PC-9 (cell line): ENCODE measurements around the gene CDH13. TPM values are rescaled to one million over a fixed set of nuclear protein-coding genes. Genes with fewer than 3 reads are reported as not detected.

ENCODE experiments used
- BruUV-seq: library from RNA; stranded (reverse); fragments of 400-500 nt; replicated peaks from 2 replicates; lab custom pipeline; 2021; lab: Mats Ljungman, UMichigan
- CTCF ChIA-PET: fragments of 300-600 bp; sonication (Branson Sonifier 250); formaldehyde crosslinking; loops from one replicate; lab custom pipeline; 2022; ENCODE audit warnings: antibody characterized with exemption; lab: Charles Lee
- POLR2A ChIA-PET: fragments of 300-600 bp; sonication (Branson Sonifier 250); formaldehyde crosslinking; loops from one replicate; lab custom pipeline; 2022; ENCODE audit warnings: antibody characterized with exemption; ENCODE audit not compliant: unreplicated experiment; lab: Charles Lee
- DNase-seq, 2 experiments: peaks; one replicate each; pipeline versions ENCODE4 v3.0.0 to v3.0.0-alpha.2; 2015 to 2022; ENCODE audit warnings: mixed read lengths in 1 of 2
- H2AFZ ChIP-seq: fragments of 200-600 bp; sonication (generic); 2 replicates; pipeline ENCODE4 v1.8.1; 2017; ENCODE audit warnings: antibody characterized with exemption
- H3F3A ChIP-seq: fragments of 200-600 bp; sonication (generic); 2 replicates; pipeline ENCODE4 v1.8.1; 2017; ENCODE audit warnings: antibody characterized with exemption, mild to moderate bottlenecking, low read depth; ENCODE audit not compliant: insufficient read depth
- H3K27ac ChIP-seq: fragments of 200-600 bp; sonication (generic); 2 replicates; pipeline ENCODE4 v1.6.1; 2016; ENCODE audit warnings: mixed run types
- H3K27me3 ChIP-seq: fragments of 200-600 bp; sonication (generic); 2 replicates; pipeline ENCODE4 v1.6.1; 2016; ENCODE audit warnings: low read depth, mixed run types; ENCODE audit not compliant: insufficient read depth
- H3K36me3 ChIP-seq: fragments of 200-600 bp; sonication (generic); 2 replicates; pipeline ENCODE4 v1.6.1; 2016; ENCODE audit warnings: low read depth, mixed run types
- H3K4me1 ChIP-seq: fragments of 200-600 bp; sonication (generic); replicated peaks from 2 replicates; pipeline ENCODE4 v1.6.1; 2016; ENCODE audit warnings: mixed run types; ENCODE audit not compliant: insufficient read depth
- H3K4me2 ChIP-seq: fragments of 200-600 bp; sonication (generic); 2 replicates; pipeline ENCODE4 v1.6.1; 2017; ENCODE audit warnings: mixed run types
- H3K4me3 ChIP-seq: fragments of 200-600 bp; sonication (generic); 2 replicates; pipeline ENCODE4 v1.6.1; 2016; ENCODE audit warnings: mixed run types
- H3K79me2 ChIP-seq: fragments of 200-600 bp; sonication (generic); 2 replicates; pipeline ENCODE4 v1.6.1; 2017; ENCODE audit warnings: low read depth, mixed run types
- H3K9me2 ChIP-seq: fragments of 200-600 bp; sonication (generic); 2 replicates; pipeline ENCODE4 v1.8.1; 2017; ENCODE audit warnings: mild to moderate bottlenecking; ENCODE audit not compliant: insufficient read depth
- H3K9me3 ChIP-seq: fragments of 200-600 bp; sonication (generic); 2 replicates; pipeline ENCODE4 v1.8.1; 2016; ENCODE audit warnings: low read depth; ENCODE audit not compliant: insufficient read depth
- H4K20me1 ChIP-seq: fragments of 200-600 bp; sonication (generic); 2 replicates; pipeline ENCODE4 v1.8.1; 2017; ENCODE audit not compliant: insufficient read depth
- CTCF ChIP-seq: fragments of 200-600 bp; sonication (generic); conservative IDR thresholded peaks from 2 replicates; pipeline ENCODE4 v1.6.1; 2017; ENCODE audit warnings: mixed run types, antibody characterized with exemption, mild to moderate bottlenecking, moderate library complexity
- EZH2 ChIP-seq: fragments of 200-600 bp; sonication (generic); IDR thresholded peaks from 2 replicates; pipeline ENCODE4 v1.8.0; 2017; ENCODE audit warnings: antibody characterized with exemption, low read depth
- intact Hi-C: fragments of 100-400 bp; cut with micrococcal nuclease; formaldehyde crosslinking; loops from one replicate; pipeline ENCODE4 v1.10.0; 2022; ENCODE audit not compliant: unreplicated experiment
- total RNA-seq: library from RNA; stranded (reverse); gene quantifications from 2 replicates; pipeline ENCODE4 v1.2.3, GENCODE V29; 2021

The CDH13 gene
- total RNA-seq, 1 experiment from 2014 or later, result 0.24 TPM

- Histone ChIP-seq H3K4me2 (no peak overlapping the region), H3K27ac (no peak overlapping the region), H4K20me1 (no peaks in the 10 kb centered on the region; the same call in 1 of the 2 replicates), H2AFZ (no peak overlapping the region), H3K27me3 (peaks cover 63% of the 10 kb centered on the region), H3K79me2 (no peaks in the 10 kb centered on the region), H3K9me3 (no peaks in the 10 kb centered on the region), H3K4me1 (no peaks in the 10 kb centered on the region), H3K9me2 (no peaks in the 10 kb centered on the region), H3K4me3 (no peak overlapping the region), H3F3A (no peaks in the 10 kb centered on the region), H3K36me3 (no peaks in the 10 kb centered on the region)
- POLR2A ChIA-PET, result no interaction called here
- BruUV-seq, result no TSS peak
- TF ChIP-seq EZH2, result no peak
- no peak for TF ChIP-seq CTCF
- CTCF ChIA-PET, result no interaction called here
- intact Hi-C loops, result no loop called here
- no peak for DNase-seq
These were observed 1006.5 kb downstream of the CDH13 start for GRCh38 chr16:83633286-83633685.

GRCh38 chr16:83648347-83648746 lies 1021.6 kb downstream of the CDH13 start:
- Histone ChIP-seq H3K9me2 (no peaks in the 10 kb centered on the region), H3F3A (no peaks in the 10 kb centered on the region), H3K9me3 (no peaks in the 10 kb centered on the region), H3K4me2 (no peak overlapping the region), H3K36me3 (no peaks in the 10 kb centered on the region), H2AFZ (no peak overlapping the region), H3K4me1 (no peaks in the 10 kb centered on the region), H3K27ac (no peak overlapping the region), H3K27me3 (peaks cover 19% of the 10 kb centered on the region; the same call in 1 of the 2 replicates), H3K79me2 (no peaks in the 10 kb centered on the region), H3K4me3 (no peak overlapping the region), H4K20me1 (no peaks in the 10 kb centered on the region; the same call in 1 of the 2 replicates)
- ChIA-PET POLR2A (no interaction called here), CTCF (no interaction called here)
- no TSS peak for BruUV-seq
- no peak for DNase-seq
- no peak for TF ChIP-seq EZH2
- no peak for TF ChIP-seq CTCF
- intact Hi-C loops, result no loop called here

- H3K4me2 ChIP-seq, result no peak overlapping the region
- BruUV-seq, result no TSS peak
- H3K4me1 ChIP-seq, result no peaks in the 10 kb centered on the region
- no peaks in the 10 kb centered on the region for H3F3A ChIP-seq
- H3K27ac ChIP-seq, result no peak overlapping the region
- DNase-seq, result no peak
- CTCF ChIA-PET, result no interaction called here
- POLR2A ChIA-PET, result no interaction called here
- TF ChIP-seq CTCF (no peak), EZH2 (no peak)
- no peaks in the 10 kb centered on the region; the same call in 1 of the 2 replicates for H4K20me1 ChIP-seq
- H3K9me3 ChIP-seq, result no peaks in the 10 kb centered on the region
- no peak overlapping the region for H2AFZ ChIP-seq
- H3K9me2 ChIP-seq, result no peaks in the 10 kb centered on the region; the same call in 1 of the 2 replicates
- H3K36me3 ChIP-seq, result no peaks in the 10 kb centered on the region
- intact Hi-C loops, result no loop called here
- peaks cover 34% of the 10 kb centered on the region; the same call in 1 of the 2 replicates for H3K27me3 ChIP-seq
- H3K4me3 ChIP-seq, result no peak overlapping the region
- no peaks in the 10 kb centered on the region for H3K79me2 ChIP-seq
These were observed 1025.1 kb downstream of the CDH13 start for GRCh38 chr16:83651871-83652270.
